Suprapubic skin (tissue), 4 donors: ENCODE measurements around the gene MAGEC1. TPM values are rescaled to one million over a fixed set of nuclear protein-coding genes. Genes with fewer than 3 reads are reported as not detected.

Source experiments
- DNase-seq, 2 donors: peaks; one replicate each; pipeline ENCODE4 v3.0.0-alpha.2; 2019; ENCODE audit warnings: low spot score in 2 of 2
- H3K27ac ChIP-seq: fragments of 200-600 bp; sonication (generic); one replicate; pipeline ENCODE4 v1.5.1; 2019
- H3K27me3 ChIP-seq: fragments of 200-600 bp; sonication (generic); one replicate; pipeline ENCODE4 v1.5.1; 2019
- H3K36me3 ChIP-seq: fragments of 200-600 bp; sonication (generic); one replicate; pipeline ENCODE4 v1.5.1; 2019
- H3K4me1 ChIP-seq: fragments of 200-600 bp; sonication (generic); one replicate; pipeline ENCODE4 v1.5.1; 2019
- H3K4me3 ChIP-seq: fragments of 200-600 bp; sonication (generic); one replicate; pipeline ENCODE4 v1.5.1; 2019; ENCODE audit warnings: mild to moderate bottlenecking
- H3K9me3 ChIP-seq: fragments of 200-600 bp; sonication (generic); one replicate; pipeline ENCODE4 v1.5.1; 2019
- EP300 ChIP-seq: sonication (generic); formaldehyde crosslinking; IDR thresholded peaks from one replicate; pipeline ENCODE4 v1.6.1; 2017; ENCODE audit warnings: antibody characterized with exemption
- POLR2A ChIP-seq, 2 donors: fragments of 450-650 bp; IDR thresholded peaks; one replicate each; pipeline ENCODE4 v1.6.1; 2017; ENCODE audit warnings: antibody characterized with exemption in 2 of 2, mild to moderate bottlenecking in 2 of 2, moderate library complexity in 2 of 2
- POLR2AphosphoS5 ChIP-seq, 3 donors: sonication (generic); formaldehyde crosslinking; IDR thresholded peaks; one replicate each; pipeline ENCODE4 v1.6.1; 2017; ENCODE audit warnings: antibody characterized with exemption in 3 of 3
- WGBS: methylation state at CpG from one replicate; pipeline ENCODE4 v1.1.5; 2018; 5-methylcytosine and 5-hydroxymethylcytosine counted together
- total RNA-seq, 4 donors: library from RNA; depleted of rRNA; stranded (reverse); fragments of >200 nt; gene quantifications; one replicate each; pipeline ENCODE4 v1.1.0, GENCODE V29; 2016
- TF ChIP-seq, protein P1 (sequence below), 2 donors: fragments of 200-600 bp in 1 of 2; fragments of 450-650 bp in 1 of 2; sonication (generic) in 1 of 2; IDR thresholded peaks; one replicate each; pipeline ENCODE4 v1.5.1; 2016 to 2019; ENCODE audit warnings: antibody characterized with exemption in 2 of 2, mild to moderate bottlenecking in 1 of 2, moderate library complexity in 1 of 2

MAGEC1 gene
- total RNA-seq, 4 donors from 2014 or later, result not detected

DNA sequence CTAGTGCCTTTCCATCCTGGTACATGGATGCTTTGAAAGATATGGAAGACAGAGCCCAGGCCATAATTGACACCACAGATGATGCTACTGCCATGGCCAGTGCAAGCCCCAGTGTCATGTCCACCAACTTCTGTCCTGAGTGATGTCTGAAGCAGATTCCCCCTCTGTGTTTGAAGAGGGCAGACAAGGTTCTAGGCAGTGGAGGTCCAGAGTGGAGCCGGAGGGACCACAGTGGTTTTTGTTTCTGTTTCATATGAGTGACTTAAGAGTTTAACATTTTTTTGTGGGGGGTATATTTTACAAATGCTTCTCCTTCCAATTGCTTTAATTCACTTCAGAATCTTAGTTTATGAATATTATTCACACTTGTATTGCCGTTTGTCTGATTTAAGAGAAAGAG lies 6.0 kb upstream of the MAGEC1 start:
- WGBS, result 87% methylated on average over 2 of the region's 2 CpGs
- Histone ChIP-seq H3K9me3 (no peaks in the 10 kb centered on the region), H3K4me3 (no peak overlapping the region), H3K27ac (no peak overlapping the region), H3K4me1 (no peaks in the 10 kb centered on the region), H3K27me3 (no peaks in the 10 kb centered on the region), H3K36me3 (no peaks in the 10 kb centered on the region)
- TF ChIP-seq POLR2AphosphoS5 (IDR thresholded peaks at IDR 0.05) (no peak), EP300 (no peak), POLR2A (IDR thresholded peaks at IDR 0.05) (no peak)
- TF ChIP-seq, protein P1, sequence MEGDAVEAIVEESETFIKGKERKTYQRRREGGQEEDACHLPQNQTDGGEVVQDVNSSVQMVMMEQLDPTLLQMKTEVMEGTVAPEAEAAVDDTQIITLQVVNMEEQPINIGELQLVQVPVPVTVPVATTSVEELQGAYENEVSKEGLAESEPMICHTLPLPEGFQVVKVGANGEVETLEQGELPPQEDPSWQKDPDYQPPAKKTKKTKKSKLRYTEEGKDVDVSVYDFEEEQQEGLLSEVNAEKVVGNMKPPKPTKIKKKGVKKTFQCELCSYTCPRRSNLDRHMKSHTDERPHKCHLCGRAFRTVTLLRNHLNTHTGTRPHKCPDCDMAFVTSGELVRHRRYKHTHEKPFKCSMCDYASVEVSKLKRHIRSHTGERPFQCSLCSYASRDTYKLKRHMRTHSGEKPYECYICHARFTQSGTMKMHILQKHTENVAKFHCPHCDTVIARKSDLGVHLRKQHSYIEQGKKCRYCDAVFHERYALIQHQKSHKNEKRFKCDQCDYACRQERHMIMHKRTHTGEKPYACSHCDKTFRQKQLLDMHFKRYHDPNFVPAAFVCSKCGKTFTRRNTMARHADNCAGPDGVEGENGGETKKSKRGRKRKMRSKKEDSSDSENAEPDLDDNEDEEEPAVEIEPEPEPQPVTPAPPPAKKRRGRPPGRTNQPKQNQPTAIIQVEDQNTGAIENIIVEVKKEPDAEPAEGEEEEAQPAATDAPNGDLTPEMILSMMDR (IDR thresholded peaks at IDR 0.05), result no peak
- no peak for DNase-seq

DNA sequence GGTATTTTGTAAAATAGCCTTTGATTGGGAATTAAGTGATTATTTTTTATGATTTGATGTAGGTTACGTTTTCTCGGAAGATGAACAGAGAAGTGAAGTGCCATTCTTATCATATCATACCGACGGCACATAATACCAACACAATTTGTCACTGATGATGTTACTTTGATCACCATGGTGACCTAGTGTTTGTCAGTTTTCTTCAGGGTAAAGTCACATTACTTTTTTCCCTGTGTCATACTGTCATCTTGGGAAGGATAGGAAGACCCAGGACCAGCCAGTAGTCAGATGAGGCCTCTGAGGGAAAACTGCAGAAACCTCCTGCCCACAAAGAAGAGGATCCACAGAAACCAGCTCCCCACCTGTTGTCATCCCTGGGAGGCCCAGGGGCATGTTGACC lies 1.3 kb upstream of the MAGEC1 start:
- TF ChIP-seq EP300, result no peak
- TF ChIP-seq, protein P1 (IDR thresholded peaks at IDR 0.05), result no peak
- no peak for TF ChIP-seq POLR2A (IDR thresholded peaks at IDR 0.05)
- no peak for TF ChIP-seq POLR2AphosphoS5 (IDR thresholded peaks at IDR 0.05)
- 89% methylated on average over 4 of the region's 4 CpGs for WGBS
- H3K27me3 ChIP-seq, result no peaks in the 10 kb centered on the region

DNA sequence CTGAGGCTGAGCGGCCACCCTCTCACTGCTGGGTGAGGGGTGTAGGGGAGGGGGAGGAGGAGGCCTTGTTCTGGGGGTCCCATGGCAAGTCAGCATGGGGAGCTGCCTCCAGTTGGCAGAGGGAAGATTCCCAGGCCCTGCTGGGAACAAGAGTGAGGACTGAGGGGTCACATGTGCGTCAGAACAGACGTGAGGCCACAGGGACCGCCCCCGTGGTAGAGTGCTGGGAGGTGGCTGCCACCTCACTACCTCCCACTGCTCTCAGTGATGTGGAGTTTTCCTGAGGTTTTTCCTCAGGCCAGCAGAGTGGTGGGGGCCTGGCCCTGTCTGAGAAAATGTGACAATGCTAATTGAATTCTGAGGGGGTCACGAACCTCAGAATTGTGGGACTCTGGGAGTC lies 568 bp downstream of the MAGEC1 start:
- 92% methylated on average over 5 of the region's 6 CpGs for WGBS
- H3K4me1 ChIP-seq, result no peaks in the 10 kb centered on the region
- no peak overlapping the region for H3K4me3 ChIP-seq
- TF ChIP-seq POLR2A (IDR thresholded peaks at IDR 0.05) (no peak), POLR2AphosphoS5 (IDR thresholded peaks at IDR 0.05) (no peak), EP300 (no peak)
- TF ChIP-seq, protein P1 (IDR thresholded peaks at IDR 0.05), result no peak
- H3K9me3 ChIP-seq, result no peaks in the 10 kb centered on the region
- H3K36me3 ChIP-seq, result no peaks in the 10 kb centered on the region
- no peak overlapping the region for H3K27ac ChIP-seq
- no peaks in the 10 kb centered on the region for H3K27me3 ChIP-seq
- no peak for DNase-seq

More for the DNA sequence above, 1.3 kb upstream of the MAGEC1 start:
- H3K4me3 ChIP-seq, result no peak overlapping the region
- no peaks in the 10 kb centered on the region for H3K36me3 ChIP-seq
- no peak overlapping the region for H3K27ac ChIP-seq
- no peaks in the 10 kb centered on the region for H3K9me3 ChIP-seq
- H3K4me1 ChIP-seq, result no peaks in the 10 kb centered on the region
- DNase-seq, result no peak

DNA sequence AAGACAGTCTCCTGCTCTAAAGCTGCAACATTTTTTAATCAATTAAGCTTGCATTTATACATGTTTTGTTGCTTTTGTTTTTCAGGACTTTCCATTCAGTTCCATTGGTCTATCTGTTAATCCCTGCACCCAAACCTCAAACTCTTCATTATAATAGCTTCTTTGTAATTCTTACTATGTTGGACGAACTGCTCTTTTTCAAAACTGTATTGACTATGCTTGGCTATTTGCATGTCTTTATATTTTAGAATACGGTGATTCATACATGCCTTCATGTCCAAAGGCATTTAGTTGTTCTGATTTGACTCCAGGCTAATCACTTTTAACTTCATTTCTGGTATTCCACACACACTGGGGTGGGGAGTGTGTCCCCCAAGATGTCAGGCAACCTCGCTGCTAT lies 14.1 kb downstream of the MAGEC1 start:
- Histone ChIP-seq H3K27ac (no peak overlapping the region), H3K4me3 (no peak overlapping the region), H3K36me3 (no peaks in the 10 kb centered on the region), H3K27me3 (no peaks in the 10 kb centered on the region), H3K4me1 (no peaks in the 10 kb centered on the region), H3K9me3 (no peaks in the 10 kb centered on the region)
- no peak for TF ChIP-seq EP300
- no peak for DNase-seq
- WGBS, result 46% methylated on average over 3 of the region's 3 CpGs

DNA sequence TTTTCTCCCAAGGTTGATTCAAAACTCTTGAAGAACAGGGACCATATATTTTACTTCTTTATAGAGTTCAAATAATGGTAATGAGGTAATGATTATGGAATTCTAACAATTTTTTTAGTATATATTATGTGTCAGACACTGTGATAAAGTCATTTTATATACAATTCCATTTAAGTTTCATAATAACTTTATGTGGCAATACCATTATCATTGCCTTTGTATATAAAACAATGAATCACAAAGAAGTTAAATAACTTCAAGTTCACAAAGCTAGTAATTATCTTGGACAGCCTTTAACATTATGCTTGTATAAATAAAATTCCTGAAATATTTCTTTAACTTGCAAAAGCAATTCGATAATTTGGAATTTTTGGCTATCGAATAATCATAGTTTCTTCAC lies 20.6 kb downstream of the MAGEC1 start:
- no peak for DNase-seq
- no peaks in the 10 kb centered on the region for H3K36me3 ChIP-seq
- H3K4me1 ChIP-seq, result no peaks in the 10 kb centered on the region
- H3K4me3 ChIP-seq, result no peak overlapping the region
- no peak overlapping the region for H3K27ac ChIP-seq
- H3K27me3 ChIP-seq, result no peaks in the 10 kb centered on the region
- WGBS, result 75% methylated on average over 2 of the region's 2 CpGs
- H3K9me3 ChIP-seq, result no peaks in the 10 kb centered on the region
- TF ChIP-seq, protein P1 (IDR thresholded peaks at IDR 0.05), result no peak
- TF ChIP-seq POLR2A (IDR thresholded peaks at IDR 0.05) (no peak), EP300 (no peak), POLR2AphosphoS5 (IDR thresholded peaks at IDR 0.05) (no peak)

DNA sequence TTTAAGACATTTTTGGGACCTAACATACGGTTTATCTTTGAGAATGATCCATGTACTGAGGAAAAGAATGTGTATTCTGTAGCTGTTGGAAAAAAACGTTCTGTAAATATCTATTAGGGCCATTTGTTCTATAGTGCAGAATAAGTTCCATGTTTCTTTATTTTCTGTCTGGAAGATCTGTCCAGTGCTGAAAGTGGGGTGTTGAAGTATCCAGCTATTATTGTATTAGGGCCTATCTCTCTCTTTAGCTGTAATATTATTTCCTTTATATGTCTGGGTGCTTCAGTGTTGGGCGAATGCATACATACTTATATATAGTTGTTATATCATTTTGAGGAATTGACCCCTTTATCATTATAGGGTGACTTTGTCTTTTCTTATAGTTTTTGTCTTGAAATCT lies 24.7 kb downstream of the MAGEC1 start:
- no peak overlapping the region for H3K4me3 ChIP-seq
- WGBS, result 45% methylated on average over 3 of the region's 3 CpGs
- no peaks in the 10 kb centered on the region for H3K4me1 ChIP-seq
- no peak overlapping the region for H3K27ac ChIP-seq
- no peaks in the 10 kb centered on the region for H3K9me3 ChIP-seq
- no peak for DNase-seq
- no peak for TF ChIP-seq POLR2AphosphoS5 (IDR thresholded peaks at IDR 0.05)
- TF ChIP-seq POLR2A (IDR thresholded peaks at IDR 0.05), result no peak
- no peak for TF ChIP-seq EP300
- TF ChIP-seq, protein P1 (IDR thresholded peaks at IDR 0.05), result no peak
- no peaks in the 10 kb centered on the region for H3K36me3 ChIP-seq
- no peaks in the 10 kb centered on the region for H3K27me3 ChIP-seq
